LNCaP clone FGC (cell line): ENCODE results near the gene ARHGAP10.

ENCODE experiments used
- DNase-seq: peaks from one replicate; pipeline ENCODE4 v3.0.0-alpha.2; 2011; ENCODE audit warnings: low read depth
- H3K4me3 ChIP-seq: 2 replicates; pipeline ENCODE4 v1.5.1; 2011; ENCODE audit warnings: mild to moderate bottlenecking, low read depth, low read length, control low read depth
- CTCF ChIP-seq: IDR thresholded peaks from 2 replicates; pipeline ENCODE4 v1.5.1; 2012; ENCODE audit warnings: mild to moderate bottlenecking; ENCODE audit not compliant: control insufficient read depth, insufficient read depth; ENCODE audit errors: extremely low read depth

The ARHGAP10 gene

DNA sequence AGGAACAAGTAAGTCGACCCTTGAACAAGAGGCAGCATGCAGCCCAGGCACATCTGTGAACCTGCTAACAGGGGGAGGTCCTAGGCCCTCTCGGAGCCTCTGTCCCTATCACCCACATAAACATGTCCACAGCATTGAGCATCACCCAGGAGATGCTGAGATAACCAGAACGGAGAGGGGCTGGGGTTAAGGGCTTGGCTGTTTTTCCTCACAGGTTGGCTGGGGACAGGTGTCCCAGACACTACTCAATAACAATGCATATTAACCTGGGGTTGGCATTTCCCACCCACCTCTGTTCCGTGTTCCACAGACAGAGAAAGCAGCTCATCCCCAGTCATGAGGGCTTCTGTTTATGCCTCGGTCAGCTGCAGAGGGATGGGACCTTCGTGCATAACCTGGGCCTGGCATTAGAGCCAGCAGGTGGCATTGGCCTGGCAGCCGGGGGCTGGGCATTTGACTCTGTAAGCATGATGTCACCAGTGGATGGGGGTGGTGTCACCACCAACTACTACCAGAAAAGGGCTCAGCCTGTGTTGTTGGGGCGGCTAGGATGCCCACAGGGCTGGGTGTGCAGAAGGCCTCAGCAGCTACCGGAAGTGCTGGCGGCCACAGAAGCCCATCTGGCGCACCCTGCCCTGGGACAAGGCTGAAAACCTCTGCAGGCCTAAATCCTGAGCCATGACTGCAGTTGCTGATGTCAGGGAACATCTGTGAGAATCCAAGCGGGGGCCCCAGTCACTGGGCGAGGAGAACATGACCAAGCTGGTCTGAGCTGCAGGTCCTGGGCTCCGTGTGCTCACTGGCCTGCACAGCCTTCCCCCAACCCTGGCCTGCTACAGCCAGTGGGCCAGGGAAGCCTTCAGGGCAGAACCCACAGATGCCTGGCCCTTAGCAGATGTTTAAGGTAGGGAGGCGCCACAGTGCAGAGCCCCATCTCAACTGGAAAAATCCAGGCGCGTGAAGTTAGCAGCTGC lies 358.9 kb downstream of the ARHGAP10 start:
- no peak for DNase-seq
- no peak for TF ChIP-seq CTCF
- no peak overlapping the region for H3K4me3 ChIP-seq

GRCh38 chr4:148091896-148092295 lies 360.0 kb downstream of the ARHGAP10 start:
- DNase-seq, result no peak
- TF ChIP-seq CTCF, result no peak

GRCh38 chr4:148092316-148093014 lies 360.6 kb downstream of the ARHGAP10 start:
- no peak overlapping the region for H3K4me3 ChIP-seq
- DNase-seq, result no peak
- no peak for TF ChIP-seq CTCF

More at GRCh38 chr4:148091896-148092295, 360.0 kb downstream of the ARHGAP10 start:
- H3K4me3 ChIP-seq, result no peak overlapping the region

DNA sequence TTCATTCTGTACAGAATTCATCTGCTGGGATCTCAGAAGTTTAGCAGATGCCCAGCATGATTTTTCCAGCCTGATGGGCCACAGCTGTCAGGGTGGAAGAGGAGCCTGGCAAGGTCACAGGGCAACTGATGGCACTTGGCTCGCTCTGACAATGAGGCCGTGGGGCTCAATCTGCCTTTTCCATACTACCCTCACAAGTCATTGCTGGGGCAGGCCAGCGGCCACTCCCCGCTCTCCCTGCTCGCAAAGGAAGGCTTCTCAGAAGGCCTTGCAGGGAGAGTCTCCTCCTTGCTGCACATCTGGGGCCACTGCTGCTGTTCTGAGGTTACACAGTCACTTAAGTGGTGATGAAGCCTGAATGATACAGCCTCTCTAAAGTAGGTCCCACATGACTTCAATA lies 361.2 kb downstream of the ARHGAP10 start:
- DNase-seq, result no peak
- no peak overlapping the region for H3K4me3 ChIP-seq
- no peak for TF ChIP-seq CTCF

DNA sequence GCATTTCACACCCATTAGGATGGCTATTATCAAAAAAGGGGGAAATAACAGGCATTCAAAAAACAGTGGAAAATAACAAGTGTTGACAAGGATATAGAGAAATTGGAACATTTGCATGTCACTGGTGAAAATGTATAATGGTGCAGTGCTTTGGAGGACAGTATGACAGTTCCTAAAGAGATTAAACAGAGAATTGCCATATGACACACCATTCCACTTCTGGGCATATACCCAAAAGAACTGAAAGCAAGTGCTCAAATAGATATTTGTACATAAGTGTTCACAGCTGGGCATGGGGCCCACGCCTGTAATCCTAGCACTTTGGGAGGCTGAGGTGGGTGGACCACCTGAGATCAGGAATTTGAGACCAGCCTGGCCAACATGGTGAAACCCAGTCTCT lies 362.3 kb downstream of the ARHGAP10 start:
- no peak for DNase-seq
- no peak overlapping the region for H3K4me3 ChIP-seq
- TF ChIP-seq CTCF, result no peak

DNA sequence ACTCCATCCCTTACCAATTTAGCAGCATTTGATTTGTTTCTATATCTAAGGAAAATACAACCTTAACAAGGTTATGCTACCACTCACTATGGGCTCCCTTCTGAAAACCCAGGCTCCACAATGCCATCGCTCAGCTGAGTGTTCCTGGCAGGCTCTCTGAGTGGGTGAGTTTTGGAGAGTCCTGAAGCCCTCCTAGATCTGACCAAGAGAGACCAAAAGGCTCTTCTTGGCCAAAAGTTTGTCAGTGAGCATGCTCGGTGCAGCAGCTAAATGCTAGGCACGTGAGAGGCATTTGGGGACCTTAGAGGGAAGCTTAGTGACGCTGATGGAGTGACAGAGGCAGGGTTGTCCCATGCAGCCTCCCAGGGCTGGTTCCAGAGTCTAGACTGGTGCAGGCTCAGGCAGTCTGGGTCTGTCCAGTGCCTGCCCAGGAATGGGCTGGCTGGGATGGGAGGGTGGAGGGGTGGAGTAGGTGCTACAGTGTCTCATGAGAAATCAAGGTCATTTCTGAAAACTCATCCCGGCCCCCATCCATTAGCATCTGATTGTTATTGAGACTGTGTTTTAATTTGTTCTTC lies 363.5 kb downstream of the ARHGAP10 start:
- no peak for DNase-seq
- no peak overlapping the region for H3K4me3 ChIP-seq
- TF ChIP-seq CTCF, result no peak
